VCaP (cell line): ENCODE measurements around the gene EXOC6.

Source experiments
- H3K27ac ChIP-seq: fragments of 450-650 bp; 2 replicates; pipeline ENCODE4 v1.5.1; 2017
- TF ChIP-seq, protein P1 (sequence below): fragments of 450-650 bp; conservative IDR thresholded peaks from 2 replicates; pipeline ENCODE4 v1.5.1; 2017; ENCODE audit warnings: mild to moderate bottlenecking, moderate library complexity

The EXOC6 gene

DNA sequence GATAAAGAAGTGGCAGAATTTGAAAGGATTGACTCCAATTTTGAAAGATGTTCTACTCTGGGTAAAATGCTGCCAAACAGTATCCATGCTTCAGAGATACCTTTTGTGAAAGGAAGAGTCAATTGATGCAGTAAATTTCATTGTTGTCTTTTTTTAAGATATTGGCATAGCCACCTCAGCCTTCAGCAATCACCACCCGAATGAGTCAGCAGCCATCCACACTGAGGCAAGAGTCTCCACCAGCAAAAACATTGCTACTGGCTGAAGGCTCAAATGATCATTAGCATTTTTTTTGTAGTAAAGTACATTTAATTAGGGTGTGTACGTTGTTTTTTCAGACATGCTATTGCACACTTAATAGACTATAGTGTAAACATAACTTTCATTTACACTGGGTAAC, 180.6 kb downstream of the EXOC6 start:
- TF ChIP-seq, protein P1, sequence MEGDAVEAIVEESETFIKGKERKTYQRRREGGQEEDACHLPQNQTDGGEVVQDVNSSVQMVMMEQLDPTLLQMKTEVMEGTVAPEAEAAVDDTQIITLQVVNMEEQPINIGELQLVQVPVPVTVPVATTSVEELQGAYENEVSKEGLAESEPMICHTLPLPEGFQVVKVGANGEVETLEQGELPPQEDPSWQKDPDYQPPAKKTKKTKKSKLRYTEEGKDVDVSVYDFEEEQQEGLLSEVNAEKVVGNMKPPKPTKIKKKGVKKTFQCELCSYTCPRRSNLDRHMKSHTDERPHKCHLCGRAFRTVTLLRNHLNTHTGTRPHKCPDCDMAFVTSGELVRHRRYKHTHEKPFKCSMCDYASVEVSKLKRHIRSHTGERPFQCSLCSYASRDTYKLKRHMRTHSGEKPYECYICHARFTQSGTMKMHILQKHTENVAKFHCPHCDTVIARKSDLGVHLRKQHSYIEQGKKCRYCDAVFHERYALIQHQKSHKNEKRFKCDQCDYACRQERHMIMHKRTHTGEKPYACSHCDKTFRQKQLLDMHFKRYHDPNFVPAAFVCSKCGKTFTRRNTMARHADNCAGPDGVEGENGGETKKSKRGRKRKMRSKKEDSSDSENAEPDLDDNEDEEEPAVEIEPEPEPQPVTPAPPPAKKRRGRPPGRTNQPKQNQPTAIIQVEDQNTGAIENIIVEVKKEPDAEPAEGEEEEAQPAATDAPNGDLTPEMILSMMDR: no peak
- H3K27ac ChIP-seq: no peak overlapping the region

GRCh38 chr10:93030409-93030808, 182.1 kb downstream of the EXOC6 start:
- TF ChIP-seq, protein P1: no peak
- H3K27ac ChIP-seq: no peak overlapping the region

DNA sequence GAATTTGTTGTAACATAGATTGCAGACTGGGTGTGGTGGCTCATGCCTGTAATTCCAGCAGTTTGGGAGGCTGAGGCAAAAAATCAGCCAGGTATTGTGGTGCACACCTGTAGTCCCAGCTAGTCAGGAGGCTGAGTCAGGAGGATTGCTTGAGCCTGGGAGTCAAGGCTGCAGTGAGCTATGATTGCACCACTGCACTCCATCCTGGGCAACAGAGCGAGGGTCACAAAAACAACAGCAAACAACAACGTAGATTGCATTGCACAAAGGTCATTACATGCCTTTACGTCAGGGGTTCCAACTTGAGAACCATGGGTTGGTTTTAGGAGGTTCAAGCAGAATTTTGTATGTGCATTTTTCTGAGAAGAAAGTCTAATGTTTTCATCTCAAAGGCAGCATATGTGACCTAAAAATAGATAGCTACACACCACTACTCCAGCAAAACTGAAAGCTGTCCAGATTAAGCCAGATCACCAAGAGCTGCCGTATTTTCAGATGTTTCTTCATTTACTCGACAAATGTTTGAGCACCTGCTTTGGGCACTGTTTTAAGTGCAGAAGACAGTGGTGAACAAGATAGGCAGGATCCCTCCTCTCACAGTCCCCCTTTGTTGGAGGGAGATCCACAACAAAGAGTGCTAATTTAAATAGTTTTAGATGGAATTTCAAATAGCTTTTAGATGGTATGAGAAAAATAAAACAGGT, 183.9 kb downstream of the EXOC6 start:
- no peak overlapping the region for H3K27ac ChIP-seq
- TF ChIP-seq, protein P1: no peak

- H3K27ac ChIP-seq: no peak overlapping the region
- TF ChIP-seq, protein P1: no peak
Observed at GRCh38 chr10:93032809-93033137, 184.5 kb downstream of the EXOC6 start.

DNA sequence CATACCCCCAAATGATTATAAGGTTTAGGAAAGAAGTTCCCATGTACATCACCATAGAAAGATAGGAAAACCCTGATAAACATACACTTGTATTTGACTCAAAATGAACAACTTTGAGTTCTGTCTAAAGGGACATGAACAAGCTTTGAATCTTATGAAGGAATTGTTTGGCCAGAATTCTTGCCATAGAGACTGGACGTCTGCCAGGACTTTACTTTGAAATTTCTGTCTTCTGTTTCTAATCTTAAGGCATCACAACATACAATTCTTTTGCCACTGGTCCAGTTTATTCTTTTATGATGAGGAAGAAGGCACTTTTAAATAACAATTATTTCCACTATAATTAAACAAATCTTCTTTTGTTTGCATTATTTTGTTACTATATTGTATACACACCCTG, 186.1 kb downstream of the EXOC6 start:
- H3K27ac ChIP-seq: no peak overlapping the region
- TF ChIP-seq, protein P1: no peak

DNA sequence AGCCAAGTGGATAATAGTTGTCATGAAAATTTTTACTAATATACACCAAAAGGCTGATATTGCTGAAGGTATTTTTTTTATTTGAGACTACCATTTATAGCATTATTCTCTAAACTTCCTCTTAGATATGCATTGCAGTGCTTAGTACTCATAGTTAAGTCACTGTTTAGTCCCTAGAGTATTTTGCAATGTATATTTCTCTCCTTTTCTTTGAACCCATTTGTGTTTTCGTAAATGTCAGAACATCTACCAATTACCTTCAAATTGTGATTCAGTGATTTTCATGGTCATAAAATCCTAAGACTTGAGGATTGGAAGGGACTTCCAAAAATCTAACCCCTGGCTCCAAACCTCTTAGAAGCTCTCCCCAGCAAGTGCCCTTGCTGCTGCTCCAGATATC, 190.8 kb downstream of the EXOC6 start:
- no peak overlapping the region for H3K27ac ChIP-seq
- TF ChIP-seq, protein P1: no peak

- TF ChIP-seq, protein P1: peak; percentile 71
- no peak overlapping the region for H3K27ac ChIP-seq
Observed at GRCh38 chr10:93039721-93040120, 191.4 kb downstream of the EXOC6 start.
